NOMO-1 treated with dmso at 0.1 percent for 144 hours (cell line): ENCODE measurements around the gene QKI.
"Not testable (repeated sequence)": the region's sequence is repeated elsewhere in the genome, so short reads cannot be mapped to it uniquely, and the experiment has no call there.

ENCODE experiments used
- DNase-seq: peaks from one replicate; lab custom pipeline; 2025; ENCODE audit not compliant: unreplicated experiment; lab: John Stamatoyannopoulos, UW

QKI gene

GRCh38 chr6:163413345-163414116 lies 987 bp upstream of the QKI start:
- peak; percentile 81 for DNase-seq

GRCh38 chr6:163414946-163415619 lies 565 bp downstream of the QKI start:
- no peak for DNase-seq

- peak; percentile 51 for DNase-seq
These were observed 1.4 kb downstream of the QKI start for GRCh38 chr6:163415620-163416556.

DNA sequence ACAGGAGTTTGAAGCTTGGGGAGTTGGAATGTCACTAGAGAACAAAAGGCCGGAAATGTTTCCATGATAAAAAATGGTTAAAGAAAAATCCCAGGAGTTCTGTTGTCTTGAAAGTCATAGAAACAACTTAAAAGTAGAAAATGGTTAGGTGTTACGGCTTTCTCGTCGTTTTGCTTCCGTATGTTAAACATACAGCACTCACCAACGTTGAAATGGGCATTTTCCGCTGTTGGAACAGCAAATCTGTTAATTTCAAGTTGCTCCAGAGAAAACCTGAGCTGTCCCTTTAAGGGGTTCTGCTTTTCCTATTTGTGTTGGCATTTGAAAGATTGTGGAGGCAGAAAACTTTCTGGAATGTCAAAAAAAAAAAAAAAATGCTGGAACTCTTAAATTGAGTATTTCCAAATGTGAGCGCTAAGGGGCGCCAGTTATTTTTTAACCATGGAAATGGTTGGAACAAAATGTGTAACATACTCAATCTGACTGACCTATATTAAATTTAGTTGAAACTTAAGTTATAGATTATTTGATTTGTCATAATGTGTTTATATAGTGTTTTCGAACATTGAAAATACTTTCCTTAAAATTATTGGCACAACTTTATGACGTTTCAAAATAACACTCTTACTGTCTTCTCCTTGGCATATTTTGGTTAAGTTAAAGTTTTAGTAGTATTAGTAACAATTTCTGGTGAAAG lies 2.2 kb downstream of the QKI start:
- no peak for DNase-seq

GRCh38 chr6:163417595-163417994 lies 3.1 kb downstream of the QKI start:
- no peak for DNase-seq

DNA sequence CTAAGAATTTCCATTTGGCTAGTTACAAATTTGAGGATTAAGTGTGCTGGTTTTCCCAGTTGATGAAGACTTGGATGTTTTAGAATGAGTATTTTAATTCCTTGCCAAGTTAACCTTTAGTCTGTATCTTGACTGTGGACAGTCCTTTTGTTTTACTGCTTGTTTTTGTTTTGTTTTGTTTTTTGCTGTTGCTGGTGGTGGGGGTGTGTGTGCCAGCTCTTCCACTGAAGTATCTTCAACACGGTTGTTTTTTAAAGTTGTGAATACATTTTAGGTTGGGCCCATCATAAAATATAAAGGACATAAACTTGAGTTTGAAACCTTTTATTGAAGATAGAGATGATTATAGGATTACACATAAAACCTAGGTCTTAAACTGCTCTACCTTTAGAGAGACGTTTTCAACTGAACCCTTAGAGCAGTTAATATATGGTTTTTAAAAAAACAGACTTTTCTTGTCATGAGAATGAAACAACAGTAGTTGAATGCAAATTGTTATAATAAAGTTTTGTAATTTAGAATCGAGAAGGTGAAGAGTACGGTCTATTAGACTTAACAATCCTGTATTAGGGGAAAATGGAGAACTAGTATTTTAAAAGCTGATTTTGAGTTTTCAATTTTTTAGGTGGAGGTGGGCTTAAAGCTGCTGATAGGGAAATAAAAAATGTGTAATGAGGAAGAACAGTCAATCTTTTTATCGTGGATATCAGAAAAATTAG lies 4.0 kb downstream of the QKI start:
- no peak for DNase-seq

GRCh38 chr6:163419413-163420288 lies 5.1 kb downstream of the QKI start:
- DNase-seq, result no peak

DNA sequence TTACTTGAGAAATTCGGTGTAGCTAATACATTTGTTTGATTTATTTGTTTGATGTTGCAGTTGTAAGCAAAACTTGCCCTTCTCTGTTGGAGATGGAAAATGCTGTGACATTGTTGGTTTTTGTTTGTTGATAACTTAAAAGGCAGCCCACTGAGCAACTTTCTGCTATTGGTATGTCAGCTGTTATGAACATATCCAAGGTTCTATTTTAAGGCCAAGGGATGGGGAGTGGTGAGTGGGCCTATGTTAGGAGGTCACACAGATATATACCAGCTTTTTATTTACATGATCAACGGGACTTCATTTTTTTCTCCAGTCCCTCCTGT lies 5.7 kb downstream of the QKI start:
- no peak for DNase-seq

DNA sequence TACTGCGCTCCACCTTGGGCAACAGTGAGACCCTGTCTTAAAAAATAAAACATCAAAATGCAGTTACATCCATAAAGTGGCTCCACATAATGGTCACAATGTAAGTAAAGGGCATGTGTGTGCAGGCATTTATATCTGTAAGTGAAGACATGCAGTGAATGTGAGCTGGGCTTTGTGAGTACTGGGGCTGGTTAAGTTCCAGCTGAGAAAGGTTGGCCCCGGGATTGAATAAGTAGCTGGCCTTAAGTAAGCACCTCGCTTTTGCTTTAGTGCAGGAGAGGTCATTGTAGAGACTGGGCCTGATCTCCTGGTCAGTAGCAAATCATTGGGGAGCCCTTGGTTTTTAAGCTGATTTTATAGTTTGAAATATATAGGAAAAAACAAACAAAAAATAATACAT lies 8.0 kb downstream of the QKI start:
- DNase-seq, result no peak

DNA sequence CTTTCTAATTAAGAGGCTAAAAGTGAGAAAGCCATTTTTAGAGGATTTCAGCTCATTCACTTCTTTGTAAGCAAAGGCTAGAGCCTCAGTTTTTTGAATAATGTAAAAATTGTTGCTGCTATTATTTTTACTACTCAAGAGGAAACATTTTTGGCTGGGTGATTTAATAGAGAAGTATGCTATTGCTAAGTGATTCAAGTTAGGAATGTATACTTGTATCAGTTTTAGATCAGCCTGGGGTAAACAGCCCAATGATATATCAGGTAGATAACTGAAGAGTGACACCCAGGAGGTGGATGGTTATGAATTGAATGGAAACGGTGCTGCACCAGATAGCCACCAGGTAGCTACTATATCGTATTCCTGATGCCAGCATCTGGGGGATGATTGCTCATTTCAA lies 9.2 kb downstream of the QKI start:
- DNase-seq, result no peak

DNA sequence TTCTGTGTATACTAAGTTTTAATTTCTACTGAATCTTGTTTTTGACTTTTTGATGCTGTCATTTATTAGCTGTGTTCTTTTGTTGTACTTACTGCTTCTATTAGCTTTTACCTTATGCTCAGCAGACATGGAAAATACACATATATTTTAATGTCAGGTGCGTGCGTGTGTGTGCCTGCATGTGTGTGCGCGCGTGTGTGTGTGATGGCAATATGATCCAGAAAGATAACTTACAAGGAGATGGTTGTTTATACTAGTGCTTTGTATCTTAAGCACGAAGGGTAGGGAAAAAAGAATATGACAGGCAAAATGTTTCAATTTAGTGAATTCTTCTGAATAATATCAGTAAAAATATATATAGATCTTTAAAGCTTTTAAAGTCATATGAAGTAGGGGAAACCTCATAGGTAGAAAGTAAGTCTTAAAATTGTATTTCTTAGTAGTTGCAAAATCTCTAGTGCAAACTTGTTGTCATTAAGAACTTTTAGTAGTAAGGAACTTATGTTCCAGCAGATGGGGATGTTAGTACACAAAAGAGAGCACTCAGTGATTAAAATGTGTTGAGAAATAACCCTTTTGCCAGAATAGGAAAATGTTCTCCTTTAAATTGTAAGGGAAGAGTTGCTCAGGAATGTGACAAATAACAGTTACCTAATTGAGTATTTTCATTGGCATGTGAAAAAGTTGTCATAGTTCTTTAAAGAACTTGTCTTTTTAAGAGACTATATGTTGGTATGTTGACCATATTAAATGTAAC lies 13.2 kb downstream of the QKI start:
- DNase-seq, result no peak

- no peak for DNase-seq
These were observed 13.9 kb downstream of the QKI start for GRCh38 chr6:163428373-163428772.

DNA sequence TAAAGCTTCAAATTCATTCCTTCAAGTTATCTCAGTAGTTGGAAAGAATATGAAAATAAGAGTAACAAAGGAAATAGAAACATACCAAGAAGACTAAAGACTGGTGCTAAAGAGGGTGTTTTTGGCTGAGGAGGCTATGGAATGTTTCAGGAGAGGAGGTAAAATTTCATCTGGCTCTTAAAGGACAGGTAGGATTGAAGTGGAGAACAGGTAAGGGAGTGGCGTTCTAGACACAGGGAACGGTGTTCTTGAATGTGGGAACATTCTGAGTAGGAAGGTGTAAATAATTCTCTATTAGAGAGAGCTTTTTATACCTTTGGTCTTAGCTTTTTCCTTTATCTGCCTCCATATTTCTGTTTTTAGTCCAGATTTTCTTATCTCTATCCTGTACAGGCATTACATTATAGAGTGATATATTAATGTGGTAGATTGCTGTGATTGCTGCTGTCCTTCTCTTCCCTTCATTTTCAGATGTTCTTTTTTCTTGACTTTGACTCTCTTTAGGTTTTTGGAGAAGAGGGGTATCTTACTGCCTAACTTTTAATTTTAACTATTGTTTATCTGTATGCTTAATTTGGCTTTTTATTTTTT lies 15.4 kb downstream of the QKI start:
- no peak for DNase-seq

GRCh38 chr6:163432300-163432699 lies 17.8 kb downstream of the QKI start:
- DNase-seq, result no peak

DNA sequence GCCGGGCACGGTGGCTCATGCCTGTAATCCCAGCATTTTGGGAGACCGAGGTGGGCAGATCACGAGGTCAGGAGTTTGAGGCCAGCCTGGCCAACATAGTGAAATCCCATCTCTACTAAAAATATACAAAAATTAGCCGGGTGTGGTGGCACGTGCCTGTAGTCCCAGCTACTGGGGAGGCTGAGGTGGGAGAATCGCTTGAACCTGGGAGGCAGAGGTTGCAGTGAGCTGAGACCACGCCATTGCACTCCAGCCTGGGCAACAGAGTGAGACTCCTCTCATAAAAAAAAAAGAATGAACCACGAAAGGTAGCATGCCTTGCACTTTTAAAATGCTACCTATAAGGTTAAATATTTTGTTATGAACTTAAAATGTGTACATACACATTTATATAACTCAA lies 19.0 kb downstream of the QKI start:
- DNase-seq, result not testable (repeated sequence)

GRCh38 chr6:163435023-163435422 lies 20.5 kb downstream of the QKI start:
- DNase-seq, result no peak

DNA sequence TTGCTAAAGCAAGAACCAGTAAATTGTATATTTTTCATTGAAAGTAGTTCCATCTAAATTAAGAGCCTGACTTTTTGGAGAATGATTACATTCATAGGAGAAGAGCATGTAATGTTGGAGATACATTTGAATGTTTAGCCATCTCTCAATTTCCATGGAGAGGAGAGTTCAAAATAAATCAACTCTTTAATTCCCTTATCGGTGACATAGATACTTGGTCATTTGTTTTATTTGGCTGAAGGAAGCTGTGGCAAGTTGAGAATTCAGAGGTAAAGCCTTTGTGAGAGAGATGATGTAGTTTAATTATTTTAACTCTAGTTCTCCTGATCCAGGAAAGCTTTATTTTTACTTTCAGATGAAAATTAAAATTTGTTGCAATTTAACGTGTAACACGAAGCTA lies 22.3 kb downstream of the QKI start:
- no peak for DNase-seq

GRCh38 chr6:163437466-163437865 lies 22.9 kb downstream of the QKI start:
- no peak for DNase-seq
